HG02938 (cell line): ENCODE results near the gene NCS1.

Experiments used
- ATAC-seq: cut with Tn5 transposase; IDR thresholded peaks from one replicate; pipeline ENCODE4 v1.9.1; 2021; ENCODE audit warnings: mild to moderate bottlenecking, moderate library complexity; ENCODE audit not compliant: unreplicated experiment

NCS1 gene

DNA sequence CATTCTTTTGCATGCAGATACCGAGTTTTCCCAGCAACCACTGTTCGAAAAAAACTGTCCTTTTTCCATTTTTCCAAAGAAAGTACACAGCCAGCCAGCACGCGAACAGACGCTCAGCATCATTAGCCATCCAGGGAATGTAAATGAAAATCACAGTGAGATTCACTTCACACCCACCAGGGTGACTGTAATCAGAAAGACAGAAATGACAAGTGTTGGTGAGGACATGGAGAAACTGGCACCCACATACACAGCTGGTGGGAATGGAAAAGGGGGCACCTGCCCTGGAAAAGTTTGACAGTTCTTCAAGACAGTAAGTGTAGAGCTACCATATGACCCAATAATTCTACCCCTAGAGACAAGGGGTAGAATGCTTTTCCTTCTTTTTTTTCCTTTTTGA lies 25.0 kb upstream of the NCS1 start:
- ATAC-seq: no peak

DNA sequence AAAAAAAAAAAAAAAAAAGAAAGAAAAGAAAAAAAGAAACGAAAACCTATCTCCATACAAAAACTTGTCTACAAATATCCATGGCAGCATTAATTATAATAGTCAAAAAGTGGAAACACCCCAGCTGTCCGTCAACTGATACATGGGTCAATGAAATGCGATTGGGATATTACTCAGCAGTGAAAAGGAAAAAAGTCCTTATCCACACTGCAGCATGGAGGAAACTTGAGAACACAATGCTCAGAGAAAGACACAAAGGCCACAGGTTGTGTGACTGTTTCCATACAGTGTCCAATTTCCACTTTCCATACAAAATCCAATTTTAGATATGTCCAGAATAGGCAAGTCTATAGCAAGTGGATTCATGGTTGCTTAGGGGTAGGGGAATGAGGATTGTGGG lies 24.3 kb upstream of the NCS1 start:
- no peak for ATAC-seq

DNA sequence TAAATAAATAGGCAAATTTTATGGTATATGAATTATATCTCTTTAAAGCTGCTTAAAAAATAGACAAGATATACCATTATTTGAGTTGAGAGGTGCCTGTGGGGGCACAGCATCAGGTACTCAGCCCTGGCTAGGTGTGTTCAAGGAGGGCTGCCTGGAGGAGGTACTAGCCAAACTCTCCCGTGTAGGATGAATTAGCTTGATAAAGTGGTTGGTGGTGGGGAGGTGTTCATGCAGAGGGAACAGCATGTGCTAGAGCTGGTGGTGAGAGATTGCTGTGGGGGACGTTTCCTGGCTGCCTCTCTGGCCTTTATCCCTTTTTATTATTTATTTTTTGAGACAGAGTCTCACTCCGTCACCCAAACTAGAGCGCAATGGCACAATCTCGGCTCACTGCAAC lies 23.2 kb upstream of the NCS1 start:
- no peak for ATAC-seq

GRCh38 chr9:130149654-130150286 lies 22.4 kb upstream of the NCS1 start:
- no peak for ATAC-seq

GRCh38 chr9:130150779-130151382 lies 21.3 kb upstream of the NCS1 start:
- ATAC-seq: no peak

DNA sequence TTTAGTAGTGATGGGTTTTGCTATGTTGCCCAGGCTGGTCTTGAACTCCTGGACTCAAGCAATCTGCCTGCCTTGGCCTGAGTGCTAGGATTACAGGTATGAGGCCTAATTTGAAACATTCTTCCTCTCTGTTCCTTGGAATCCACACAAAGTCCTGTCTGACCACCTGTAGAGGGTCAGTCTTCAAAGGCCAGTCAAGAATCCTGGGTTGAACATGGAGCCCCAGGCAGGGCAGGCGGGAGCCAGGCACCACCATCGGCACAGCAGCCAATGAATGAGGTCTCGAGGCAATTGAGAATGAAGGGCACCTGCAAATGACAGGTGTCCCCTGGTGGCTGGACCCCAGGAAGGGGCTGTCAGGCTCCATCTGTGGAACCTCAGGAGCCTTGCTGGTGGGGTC lies 17.4 kb upstream of the NCS1 start:
- no peak for ATAC-seq

DNA sequence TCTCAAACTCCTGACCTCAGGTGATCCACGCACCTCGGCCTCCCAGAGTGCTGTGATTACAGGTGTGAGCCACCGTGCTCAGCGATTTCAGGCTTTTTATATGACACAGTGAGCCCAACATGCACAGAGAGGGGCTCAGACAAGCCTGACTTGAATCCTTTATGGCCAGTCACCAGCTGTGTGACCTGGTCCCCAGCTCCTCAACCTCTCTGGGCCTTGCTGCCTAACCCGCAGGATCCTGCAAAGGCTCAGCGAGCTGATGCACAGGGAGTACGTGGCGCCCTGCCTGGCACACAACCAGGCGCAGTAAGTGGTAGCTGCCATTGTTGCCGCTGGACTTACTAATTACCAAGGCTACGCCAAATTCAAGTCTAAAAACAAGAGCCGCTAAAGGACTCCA lies 16.6 kb upstream of the NCS1 start:
- no peak for ATAC-seq

GRCh38 chr9:130156672-130157071 lies 15.5 kb upstream of the NCS1 start:
- ATAC-seq: no peak

GRCh38 chr9:130157079-130157478 lies 15.1 kb upstream of the NCS1 start:
- ATAC-seq: no peak

DNA sequence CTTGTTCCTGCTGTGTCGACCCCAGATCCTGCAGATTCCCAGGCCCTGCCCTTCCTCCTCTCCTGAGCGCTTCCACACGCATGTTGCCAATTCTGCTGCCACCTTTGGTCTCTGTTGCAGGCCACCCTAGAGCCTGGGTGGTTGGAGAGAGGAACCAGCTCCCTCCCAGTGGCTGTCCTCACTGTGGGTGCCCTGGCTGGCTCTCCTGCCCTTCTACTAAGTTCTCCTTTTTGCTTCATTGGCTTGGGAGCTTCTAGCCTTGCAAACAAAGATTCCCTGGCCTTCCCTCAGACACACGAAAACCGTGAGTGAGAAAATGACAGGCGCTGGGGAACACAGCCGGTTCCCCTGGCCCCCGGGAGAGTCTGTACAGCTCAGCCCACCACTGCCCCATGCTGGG lies 14.2 kb upstream of the NCS1 start:
- no peak for ATAC-seq

DNA sequence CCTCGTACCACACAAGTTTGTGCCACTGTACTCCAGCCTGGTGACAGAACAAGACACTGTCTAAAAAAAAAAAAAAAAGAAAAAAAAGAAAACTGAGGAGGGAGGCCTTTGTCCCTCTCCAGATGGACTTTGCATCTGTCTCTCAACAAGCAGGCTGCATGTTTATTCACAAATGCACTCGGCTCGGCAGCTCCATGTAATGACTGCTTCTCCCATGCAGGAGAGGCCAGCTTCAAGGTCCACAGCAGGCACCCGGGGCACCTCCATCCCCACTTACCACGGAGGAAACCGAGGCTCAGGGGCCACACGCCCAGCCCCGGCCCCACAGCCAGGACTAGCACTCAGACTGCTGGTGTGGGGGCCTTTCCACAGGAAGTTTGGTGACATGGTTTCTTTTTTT lies 13.1 kb upstream of the NCS1 start:
- ATAC-seq: no peak

DNA sequence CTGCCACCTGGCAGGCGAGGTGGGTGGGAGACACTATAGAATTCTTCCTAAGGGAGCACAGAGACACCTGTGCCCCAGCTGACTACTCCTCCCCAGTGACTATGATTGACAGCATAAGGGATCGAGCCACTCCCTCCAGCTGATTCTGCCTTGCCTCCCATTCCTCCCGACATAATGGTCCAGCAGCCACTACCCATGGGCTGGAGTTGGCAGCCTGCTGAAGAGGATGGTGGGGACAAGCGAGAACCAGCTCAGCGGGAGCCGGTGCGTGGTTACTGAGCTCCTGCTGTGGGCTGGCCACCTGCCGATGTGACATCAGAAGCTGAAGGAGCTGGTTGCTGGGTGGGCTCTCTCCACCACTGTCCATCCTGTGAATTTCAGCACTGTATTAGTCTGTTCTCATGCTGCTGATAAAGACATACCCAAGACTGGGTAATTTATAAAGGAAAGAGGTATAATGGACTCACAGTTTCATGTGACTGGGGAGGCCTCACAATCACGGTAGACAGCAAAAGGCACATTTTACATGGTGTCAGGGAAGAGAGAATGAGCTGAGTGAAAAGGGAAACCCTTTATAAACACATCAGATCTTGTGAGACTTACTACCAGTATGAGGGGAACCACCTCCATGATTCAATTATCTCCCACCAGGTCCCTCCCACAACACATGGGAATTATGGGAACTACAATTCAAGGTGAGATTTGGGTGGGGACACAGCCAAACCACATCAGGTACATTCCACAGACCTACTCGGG lies 12.1 kb upstream of the NCS1 start:
- ATAC-seq: no peak

- ATAC-seq: no peak
Measured at GRCh38 chr9:130160862-130161470, 11.2 kb upstream of the NCS1 start.

GRCh38 chr9:130165579-130165978 lies 6.6 kb upstream of the NCS1 start:
- ATAC-seq: no peak

DNA sequence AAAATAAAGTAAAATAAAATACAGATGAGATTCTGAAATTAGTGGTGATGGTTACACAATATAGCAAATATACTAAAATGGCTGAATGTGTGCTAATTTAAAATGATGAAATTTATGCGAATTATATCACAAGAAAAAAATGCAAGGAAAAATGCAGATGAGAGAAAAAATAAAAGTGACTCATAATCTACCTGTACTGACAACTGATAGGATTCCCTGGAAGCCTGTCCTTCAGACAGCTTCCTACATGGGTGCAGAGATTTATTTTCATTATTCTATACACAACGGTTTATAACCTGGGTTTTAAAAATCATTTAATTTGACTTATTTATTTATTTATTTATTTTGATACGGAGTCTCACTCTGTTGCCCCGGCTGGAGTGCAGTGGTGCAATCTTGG lies 5.8 kb upstream of the NCS1 start:
- no peak for ATAC-seq

- no peak for ATAC-seq
Measured at GRCh38 chr9:130167927-130168326, 4.3 kb upstream of the NCS1 start.

GRCh38 chr9:130171226-130172148 lies 717 bp upstream of the NCS1 start:
- no peak for ATAC-seq

DNA sequence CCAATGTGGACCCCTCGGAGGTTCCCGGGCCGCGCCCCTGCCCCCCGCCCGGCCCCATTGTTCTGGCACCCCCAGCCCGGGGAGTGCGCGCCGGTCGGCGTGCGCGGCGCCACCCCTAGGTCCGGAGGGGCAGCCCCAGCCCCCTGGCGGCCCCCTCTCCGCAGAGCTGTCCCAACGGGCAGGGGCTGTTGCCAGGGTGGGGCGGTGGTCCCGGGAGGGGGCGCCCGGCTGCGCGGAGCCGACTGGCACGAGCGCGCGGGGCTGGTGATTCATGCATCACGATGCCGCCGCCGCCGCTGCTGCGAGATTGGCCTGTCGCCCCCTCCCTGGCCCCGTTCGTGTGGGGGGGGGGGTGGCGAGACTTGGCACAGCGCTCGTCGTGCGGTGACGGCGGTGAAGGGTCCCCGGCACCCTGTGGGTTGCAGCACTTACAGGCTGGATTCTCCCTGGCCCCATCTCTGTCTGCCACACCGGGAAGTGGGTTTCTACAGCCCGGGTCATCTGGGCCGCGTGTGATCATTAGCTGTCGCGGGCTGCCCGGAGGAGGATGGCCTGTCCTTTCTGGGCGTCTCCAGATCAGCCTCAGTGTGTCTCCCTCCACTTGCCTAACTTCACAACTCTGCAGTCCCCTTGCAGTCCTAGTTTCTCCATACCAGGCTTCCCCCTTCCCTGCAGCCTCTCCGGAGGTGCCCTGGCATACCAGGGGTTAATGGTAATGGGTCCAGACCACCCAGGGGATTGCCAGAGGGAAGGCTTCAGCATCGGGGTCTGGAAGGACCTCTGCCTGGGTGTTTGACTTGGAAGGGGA lies 858 bp downstream of the NCS1 start:
- no peak for ATAC-seq

- no peak for ATAC-seq
Measured at GRCh38 chr9:130173666-130173983, 1.4 kb downstream of the NCS1 start.

- ATAC-seq: no peak
Measured at GRCh38 chr9:130174025-130174424, 1.8 kb downstream of the NCS1 start.
